ENCODE measurements around the gene EVPL. TPM values are rescaled to one million over a fixed set of nuclear protein-coding genes. Genes with fewer than 3 reads are reported as not detected.

The EVPL gene
- total RNA-seq, 1 experiment from 2014 or later: 58.0 TPM

DNA sequence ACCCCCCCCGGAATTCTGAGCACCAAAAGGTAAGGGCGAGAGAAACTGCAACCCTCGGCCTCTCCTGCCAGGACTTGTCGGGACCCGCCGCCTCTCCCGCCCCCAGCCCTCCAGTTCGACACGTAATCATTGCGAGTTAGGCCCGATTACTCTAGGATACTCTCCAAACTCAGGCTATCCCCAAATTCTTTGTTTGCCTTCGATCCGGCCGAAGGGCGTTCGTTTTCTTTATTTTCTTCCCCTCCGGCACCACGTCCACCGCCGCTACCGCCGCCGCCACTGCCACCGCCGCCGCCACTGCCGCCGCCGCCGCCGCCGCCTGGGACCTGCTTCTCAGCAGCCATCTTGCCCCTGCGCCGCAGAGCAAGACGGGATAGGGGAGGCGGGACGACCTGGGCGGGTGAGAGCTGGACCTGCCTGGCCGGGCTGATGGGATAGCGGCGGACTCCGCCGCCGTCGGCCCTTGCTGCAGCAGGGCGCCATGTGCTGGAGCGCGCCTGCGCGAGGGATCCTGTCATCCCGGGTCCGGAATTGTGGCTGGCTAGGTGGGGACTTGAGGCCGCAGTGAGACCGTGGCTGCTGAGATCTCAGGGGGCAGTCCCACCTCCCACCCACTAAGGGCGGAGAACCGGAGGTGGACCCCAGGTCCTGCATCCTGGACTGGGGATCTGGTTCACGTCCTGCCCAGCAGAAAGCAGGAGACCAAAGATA lies 45.2 kb upstream of the EVPL start, which contains the start of gene SRP68:
Gene SRP68 (minus strand): TSS at position 370 of the 711 bp plus-strand sequence. CDS start 26 bp downstream, at position 344.
- Histone ChIP-seq H3K27ac (ENCODE audit: low read depth, low read length) (peak within 1 kb of the TSS; percentile 60), H3K27me3 (ENCODE audit: insufficient read depth, low read length) (no peaks in the 10 kb centered on the region), H3K9me3 (ENCODE audit: control insufficient read depth in 1 of 2, insufficient read depth in 1 of 2, low read depth in 1 of 2, low read length in 2 of 2) (no peaks in the 10 kb centered on the region), H3K4me2 (ENCODE audit: low read length) (peak within 1 kb of the TSS; percentile 89), H3K9ac (ENCODE audit: low read length) (peak within 1 kb of the TSS; percentile 78), H3K36me3 (ENCODE audit: control insufficient read depth in 1 of 2, insufficient read depth in 2 of 2, low read length in 2 of 2) (peaks cover 10 to 14% of the 10 kb centered on the region in 2 experiments; a peak in 3 of 4 replicates), H2AFZ (ENCODE audit: low read depth, low read length, poor library complexity, severe bottlenecking) (no peak within 1 kb of the TSS), H3K9me2 (ENCODE audit: insufficient read depth) (no peaks in the 10 kb centered on the region), H3K4me1 (ENCODE audit: control insufficient read depth in 1 of 2, insufficient read depth in 2 of 2, low read length in 2 of 2) (peaks cover 11 to 22% of the 10 kb centered on the region in 2 experiments), H3K4me3 (replicated peaks in 1 of 2; ENCODE audit: low read depth in 1 of 2, low read length in 2 of 2) (peak within 1 kb of the TSS; percentile 63 to 78), H4K20me1 (ENCODE audit: insufficient read depth) (no peaks in the 10 kb centered on the region; the same call in 1 of the 2 replicates), H3K79me2 (ENCODE audit: insufficient read depth, low read length) (peaks cover 55% of the 10 kb centered on the region)
- CTCF ChIA-PET: interaction anchor here (0.6 to 1.3 kb wide), 2 partner anchors 18 to 46 kb away, joined by 3 to 4 read pairs; no protein-coding TSS in a partner anchor
- intact Hi-C loops (cut with micrococcal nuclease): loop anchor here (1.0 to 5.0 kb wide), 3 partner anchors 18 to 58 kb away; partner anchors contain the start of gene EVPL
- POLR2A ChIA-PET: interaction anchor here (1.0 kb wide), 4 partner anchors 11 to 52 kb away, joined by 3 to 5 read pairs (median 3); partner anchors contain the start of gene EVPL
- RAD21 ChIA-PET (ENCODE audit: low non-redundant PET in 1 of 2, low total read pairs in 2 of 2, uncharacterized antibody in 2 of 2, unreplicated experiment in 2 of 2): no interaction called here
- no peak for TF ChIP-seq ZNF274 (IDR thresholded peaks at IDR 0.05; ENCODE audit: low read depth, low read length)
- TF ChIP-seq POLR2A (IDR thresholded peaks at IDR 0.05; ENCODE audit: borderline replicate concordance, extremely low read depth, insufficient read depth, insufficient read length): peak; percentile 87
- no peak for TF ChIP-seq FOSL1 (IDR thresholded peaks at IDR 0.05; ENCODE audit: low read depth)
- TF ChIP-seq ZFX (IDR thresholded peaks at IDR 0.05): peak; percentile 97; the same call in 1 of the 2 replicates
- peak; percentile 90 for TF ChIP-seq CBX3 (IDR thresholded peaks at IDR 0.05; ENCODE audit: low read depth)
- TF ChIP-seq YY1 (IDR thresholded peaks at IDR 0.05; ENCODE audit: extremely low read depth, insufficient replicate concordance, low read depth, low read length): peak; percentile 99
- TF ChIP-seq, protein P1, sequence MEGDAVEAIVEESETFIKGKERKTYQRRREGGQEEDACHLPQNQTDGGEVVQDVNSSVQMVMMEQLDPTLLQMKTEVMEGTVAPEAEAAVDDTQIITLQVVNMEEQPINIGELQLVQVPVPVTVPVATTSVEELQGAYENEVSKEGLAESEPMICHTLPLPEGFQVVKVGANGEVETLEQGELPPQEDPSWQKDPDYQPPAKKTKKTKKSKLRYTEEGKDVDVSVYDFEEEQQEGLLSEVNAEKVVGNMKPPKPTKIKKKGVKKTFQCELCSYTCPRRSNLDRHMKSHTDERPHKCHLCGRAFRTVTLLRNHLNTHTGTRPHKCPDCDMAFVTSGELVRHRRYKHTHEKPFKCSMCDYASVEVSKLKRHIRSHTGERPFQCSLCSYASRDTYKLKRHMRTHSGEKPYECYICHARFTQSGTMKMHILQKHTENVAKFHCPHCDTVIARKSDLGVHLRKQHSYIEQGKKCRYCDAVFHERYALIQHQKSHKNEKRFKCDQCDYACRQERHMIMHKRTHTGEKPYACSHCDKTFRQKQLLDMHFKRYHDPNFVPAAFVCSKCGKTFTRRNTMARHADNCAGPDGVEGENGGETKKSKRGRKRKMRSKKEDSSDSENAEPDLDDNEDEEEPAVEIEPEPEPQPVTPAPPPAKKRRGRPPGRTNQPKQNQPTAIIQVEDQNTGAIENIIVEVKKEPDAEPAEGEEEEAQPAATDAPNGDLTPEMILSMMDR (IDR thresholded peaks at IDR 0.05 in 2 of 3, conservative IDR thresholded peaks at IDR 0.05 in 1 of 3; ENCODE audit: borderline replicate concordance in 1 of 3, insufficient read depth in 1 of 3, low read depth in 2 of 3, low read length in 2 of 3): no peak
- no peak for TF ChIP-seq JUND (IDR thresholded peaks at IDR 0.05)
- TF ChIP-seq TCF7L2 (IDR thresholded peaks at IDR 0.05; ENCODE audit: borderline replicate concordance, extremely low read depth, insufficient read depth, insufficient read length): no peak
- TF ChIP-seq, protein P2, sequence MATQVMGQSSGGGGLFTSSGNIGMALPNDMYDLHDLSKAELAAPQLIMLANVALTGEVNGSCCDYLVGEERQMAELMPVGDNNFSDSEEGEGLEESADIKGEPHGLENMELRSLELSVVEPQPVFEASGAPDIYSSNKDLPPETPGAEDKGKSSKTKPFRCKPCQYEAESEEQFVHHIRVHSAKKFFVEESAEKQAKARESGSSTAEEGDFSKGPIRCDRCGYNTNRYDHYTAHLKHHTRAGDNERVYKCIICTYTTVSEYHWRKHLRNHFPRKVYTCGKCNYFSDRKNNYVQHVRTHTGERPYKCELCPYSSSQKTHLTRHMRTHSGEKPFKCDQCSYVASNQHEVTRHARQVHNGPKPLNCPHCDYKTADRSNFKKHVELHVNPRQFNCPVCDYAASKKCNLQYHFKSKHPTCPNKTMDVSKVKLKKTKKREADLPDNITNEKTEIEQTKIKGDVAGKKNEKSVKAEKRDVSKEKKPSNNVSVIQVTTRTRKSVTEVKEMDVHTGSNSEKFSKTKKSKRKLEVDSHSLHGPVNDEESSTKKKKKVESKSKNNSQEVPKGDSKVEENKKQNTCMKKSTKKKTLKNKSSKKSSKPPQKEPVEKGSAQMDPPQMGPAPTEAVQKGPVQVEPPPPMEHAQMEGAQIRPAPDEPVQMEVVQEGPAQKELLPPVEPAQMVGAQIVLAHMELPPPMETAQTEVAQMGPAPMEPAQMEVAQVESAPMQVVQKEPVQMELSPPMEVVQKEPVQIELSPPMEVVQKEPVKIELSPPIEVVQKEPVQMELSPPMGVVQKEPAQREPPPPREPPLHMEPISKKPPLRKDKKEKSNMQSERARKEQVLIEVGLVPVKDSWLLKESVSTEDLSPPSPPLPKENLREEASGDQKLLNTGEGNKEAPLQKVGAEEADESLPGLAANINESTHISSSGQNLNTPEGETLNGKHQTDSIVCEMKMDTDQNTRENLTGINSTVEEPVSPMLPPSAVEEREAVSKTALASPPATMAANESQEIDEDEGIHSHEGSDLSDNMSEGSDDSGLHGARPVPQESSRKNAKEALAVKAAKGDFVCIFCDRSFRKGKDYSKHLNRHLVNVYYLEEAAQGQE (IDR thresholded peaks at IDR 0.05; ENCODE audit: low read depth): no peak
- peak; percentile 96 for TF ChIP-seq SIN3A (IDR thresholded peaks at IDR 0.05; ENCODE audit: low read depth)
- TF ChIP-seq, protein P3, sequence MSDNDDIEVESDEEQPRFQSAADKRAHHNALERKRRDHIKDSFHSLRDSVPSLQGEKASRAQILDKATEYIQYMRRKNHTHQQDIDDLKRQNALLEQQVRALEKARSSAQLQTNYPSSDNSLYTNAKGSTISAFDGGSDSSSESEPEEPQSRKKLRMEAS (IDR thresholded peaks at IDR 0.05): peak; percentile 96
- no peak for TF ChIP-seq ELF1 (IDR thresholded peaks at IDR 0.05; ENCODE audit: borderline replicate concordance, low read depth)
- TF ChIP-seq POLR2AphosphoS5 (IDR thresholded peaks at IDR 0.05; ENCODE audit: low read depth, low read length): peak; percentile 93
- TF ChIP-seq SP1 (IDR thresholded peaks at IDR 0.05; ENCODE audit: low read depth): peak; percentile 75; the same call in 1 of the 2 replicates
- TF ChIP-seq, protein P4, sequence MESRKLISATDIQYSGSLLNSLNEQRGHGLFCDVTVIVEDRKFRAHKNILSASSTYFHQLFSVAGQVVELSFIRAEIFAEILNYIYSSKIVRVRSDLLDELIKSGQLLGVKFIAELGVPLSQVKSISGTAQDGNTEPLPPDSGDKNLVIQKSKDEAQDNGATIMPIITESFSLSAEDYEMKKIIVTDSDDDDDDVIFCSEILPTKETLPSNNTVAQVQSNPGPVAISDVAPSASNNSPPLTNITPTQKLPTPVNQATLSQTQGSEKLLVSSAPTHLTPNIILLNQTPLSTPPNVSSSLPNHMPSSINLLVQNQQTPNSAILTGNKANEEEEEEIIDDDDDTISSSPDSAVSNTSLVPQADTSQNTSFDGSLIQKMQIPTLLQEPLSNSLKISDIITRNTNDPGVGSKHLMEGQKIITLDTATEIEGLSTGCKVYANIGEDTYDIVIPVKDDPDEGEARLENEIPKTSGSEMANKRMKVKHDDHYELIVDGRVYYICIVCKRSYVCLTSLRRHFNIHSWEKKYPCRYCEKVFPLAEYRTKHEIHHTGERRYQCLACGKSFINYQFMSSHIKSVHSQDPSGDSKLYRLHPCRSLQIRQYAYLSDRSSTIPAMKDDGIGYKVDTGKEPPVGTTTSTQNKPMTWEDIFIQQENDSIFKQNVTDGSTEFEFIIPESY (IDR thresholded peaks at IDR 0.05; ENCODE audit: extremely low read depth, insufficient replicate concordance, low read length): peak; percentile 70
- TF ChIP-seq, protein P5, sequence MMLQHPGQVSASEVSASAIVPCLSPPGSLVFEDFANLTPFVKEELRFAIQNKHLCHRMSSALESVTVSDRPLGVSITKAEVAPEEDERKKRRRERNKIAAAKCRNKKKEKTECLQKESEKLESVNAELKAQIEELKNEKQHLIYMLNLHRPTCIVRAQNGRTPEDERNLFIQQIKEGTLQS (IDR thresholded peaks at IDR 0.05): no peak
- TF ChIP-seq EZH2phosphoT487 (IDR thresholded peaks at IDR 0.05; ENCODE audit: borderline replicate concordance): no peak
- peak; percentile 87 for DNase-seq (ENCODE audit: low read depth, low spot score)
- peak; percentile 100 for ATAC-seq
- BruUV-seq (replicated peaks): no TSS peak
